Activated B cell treated with CpG ODN at 0.5 μM for 24 hours (primary cell): ENCODE results near the gene SEPTIN12. TPM values are rescaled to one million over a fixed set of nuclear protein-coding genes. Genes with fewer than 3 reads are reported as not detected.
"Not testable (repeated sequence)": the region's sequence is repeated elsewhere in the genome, so short reads cannot be mapped to it uniquely, and the experiment has no call there.

Experiments
- ATAC-seq: fragments of 200-7000 bp; cut with Tn5 transposase; one replicate; pipeline ENCODE4 v1.10.0; 2021; ENCODE audit warnings: low read depth, mild to moderate bottlenecking, moderate library complexity
- CTCF ChIA-PET: fragments of 350-600 bp; sonication (Branson Sonifier 250); formaldehyde crosslinking; loops from one replicate; lab custom pipeline; 2021; ENCODE audit warnings: antibody characterized with exemption; lab: Charles Lee
- POLR2A ChIA-PET: fragments of 350-600 bp; sonication (Branson Sonifier 250); formaldehyde crosslinking; loops from one replicate; lab custom pipeline; 2021; ENCODE audit warnings: antibody characterized with exemption; lab: Charles Lee
- DNase-seq: peaks from one replicate; pipeline ENCODE4 v3.0.0; 2022
- H3K27ac Mint-ChIP-seq: one replicate; pipeline ENCODE4 v1.8.0; 2020; ENCODE audit warnings: mixed read lengths
- H3K27me3 Mint-ChIP-seq: one replicate; pipeline ENCODE4 v1.8.0; 2021; ENCODE audit warnings: mixed read lengths
- H3K36me3 Mint-ChIP-seq: one replicate; pipeline ENCODE4 v1.8.0; 2021; ENCODE audit warnings: low read depth, mixed read lengths
- H3K4me1 Mint-ChIP-seq: one replicate; pipeline ENCODE4 v1.8.0; 2021; ENCODE audit warnings: mixed read lengths
- H3K4me3 Mint-ChIP-seq: one replicate; pipeline ENCODE4 v1.8.0; 2020; ENCODE audit warnings: mild to moderate bottlenecking, mixed read lengths
- H3K9me3 Mint-ChIP-seq: one replicate; pipeline ENCODE4 v1.8.0; 2020; ENCODE audit warnings: mixed read lengths
- intact Hi-C: fragments of 100-400 bp; cut with micrococcal nuclease; formaldehyde crosslinking; loops from one replicate; pipeline ENCODE4 v1.15.1; 2024
- total RNA-seq: library from RNA; stranded (reverse); gene quantifications from 2 replicates; pipeline ENCODE4 v1.2.3, GENCODE V29; 2022
- TF ChIP-seq, protein P1 (sequence below): fragments of 200-600 bp; IDR thresholded peaks from one replicate; pipeline ENCODE4 v1.8.0; 2022; ENCODE audit warnings: antibody characterized with exemption, mild to moderate bottlenecking

SEPTIN12 gene
- total RNA-seq, 1 donor from 2014 or later: not detected

DNA sequence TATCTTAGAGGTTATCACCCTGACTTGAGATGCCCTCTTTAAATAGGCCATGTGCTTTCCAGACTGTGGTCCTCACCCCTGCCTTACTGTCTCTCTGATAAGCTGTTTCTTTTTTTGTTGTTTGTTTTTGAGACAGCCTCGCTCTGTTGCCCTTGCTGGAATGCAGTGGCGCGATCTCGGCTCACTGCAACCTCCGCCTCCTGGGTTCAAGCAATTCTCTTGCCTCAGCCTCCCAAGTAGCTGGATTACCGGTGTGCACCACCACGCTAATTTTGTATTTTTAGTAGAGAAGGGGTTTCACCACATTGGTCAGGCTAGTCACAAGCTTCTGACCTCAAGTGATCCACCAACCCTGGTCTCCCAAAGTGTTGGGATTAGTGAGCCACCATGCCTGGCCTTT is 765 bp upstream of the SEPTIN12 start:
- CTCF ChIA-PET: no interaction called here
- POLR2A ChIA-PET: no interaction called here
- H3K36me3 Mint-ChIP-seq: no peaks in the 10 kb centered on the region

DNA sequence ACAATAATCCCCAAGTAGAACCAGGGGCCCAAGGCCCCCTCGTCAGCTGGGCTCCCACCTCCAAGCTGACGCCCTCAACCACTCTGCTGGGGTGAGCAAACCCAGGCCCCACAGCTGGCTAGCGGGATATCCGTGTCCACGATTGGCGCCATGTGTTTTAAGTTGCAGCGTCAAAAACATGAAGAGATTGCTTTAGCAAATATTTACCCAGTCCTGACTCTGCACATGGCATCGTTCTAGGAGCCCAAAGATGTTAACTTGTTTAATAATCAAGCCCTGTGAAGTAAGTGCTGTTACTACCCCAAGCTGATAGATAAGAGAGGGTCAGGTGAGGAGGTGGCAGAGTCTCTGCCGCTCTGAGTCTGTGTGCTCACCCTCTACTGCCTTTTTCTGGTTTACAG is 344 bp upstream of the SEPTIN12 start:
- ATAC-seq (no peak), DNase-seq (no peak)
- ChIA-PET CTCF (no interaction called here), POLR2A (interaction anchor here (0.6 kb wide), 1 partner anchor 1185 kb away, joined by 5 read pairs; no protein-coding TSS in a partner anchor)
- no peaks in the 10 kb centered on the region for H3K4me1 Mint-ChIP-seq
- peaks cover 3% of the 10 kb centered on the region for H3K27me3 Mint-ChIP-seq
- H3K27ac Mint-ChIP-seq: no peak overlapping the region
- intact Hi-C loops: no loop called here
- no peak overlapping the region for H3K4me3 Mint-ChIP-seq
- TF ChIP-seq, protein P1, sequence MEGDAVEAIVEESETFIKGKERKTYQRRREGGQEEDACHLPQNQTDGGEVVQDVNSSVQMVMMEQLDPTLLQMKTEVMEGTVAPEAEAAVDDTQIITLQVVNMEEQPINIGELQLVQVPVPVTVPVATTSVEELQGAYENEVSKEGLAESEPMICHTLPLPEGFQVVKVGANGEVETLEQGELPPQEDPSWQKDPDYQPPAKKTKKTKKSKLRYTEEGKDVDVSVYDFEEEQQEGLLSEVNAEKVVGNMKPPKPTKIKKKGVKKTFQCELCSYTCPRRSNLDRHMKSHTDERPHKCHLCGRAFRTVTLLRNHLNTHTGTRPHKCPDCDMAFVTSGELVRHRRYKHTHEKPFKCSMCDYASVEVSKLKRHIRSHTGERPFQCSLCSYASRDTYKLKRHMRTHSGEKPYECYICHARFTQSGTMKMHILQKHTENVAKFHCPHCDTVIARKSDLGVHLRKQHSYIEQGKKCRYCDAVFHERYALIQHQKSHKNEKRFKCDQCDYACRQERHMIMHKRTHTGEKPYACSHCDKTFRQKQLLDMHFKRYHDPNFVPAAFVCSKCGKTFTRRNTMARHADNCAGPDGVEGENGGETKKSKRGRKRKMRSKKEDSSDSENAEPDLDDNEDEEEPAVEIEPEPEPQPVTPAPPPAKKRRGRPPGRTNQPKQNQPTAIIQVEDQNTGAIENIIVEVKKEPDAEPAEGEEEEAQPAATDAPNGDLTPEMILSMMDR: no peak
- no peaks in the 10 kb centered on the region for H3K36me3 Mint-ChIP-seq
- no peaks in the 10 kb centered on the region for H3K9me3 Mint-ChIP-seq

More for the DNA sequence above, 765 bp upstream of the SEPTIN12 start:
- ATAC-seq: no peak
- no peaks in the 10 kb centered on the region for H3K9me3 Mint-ChIP-seq
- no peak for DNase-seq
- H3K27ac Mint-ChIP-seq: no peak overlapping the region
- intact Hi-C loops: no loop called here
- TF ChIP-seq, protein P1: no peak
- peaks cover 3% of the 10 kb centered on the region for H3K27me3 Mint-ChIP-seq
- no peaks in the 10 kb centered on the region for H3K4me1 Mint-ChIP-seq
- no peak overlapping the region for H3K4me3 Mint-ChIP-seq

DNA sequence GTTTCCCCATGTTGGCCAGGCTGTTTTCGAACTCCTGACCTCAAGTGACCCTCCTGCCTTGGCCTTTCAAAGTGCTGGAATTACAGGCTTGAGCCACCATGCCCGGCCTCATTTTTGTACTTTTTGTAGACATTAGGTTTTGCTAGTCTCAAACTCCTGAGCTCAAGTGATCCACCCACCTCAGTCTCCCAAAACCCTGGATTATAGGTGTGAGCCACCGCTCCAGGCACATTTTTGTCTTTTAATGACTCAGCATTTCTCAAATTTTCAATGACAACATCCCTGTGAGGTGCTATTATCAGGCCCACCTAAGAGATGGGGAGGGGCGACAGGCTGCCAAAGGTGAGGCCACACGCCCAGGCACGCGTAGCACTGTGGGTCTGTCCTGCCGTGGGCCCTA is 1.1 kb downstream of the SEPTIN12 start:
- TF ChIP-seq, protein P1: no peak
- POLR2A ChIA-PET: interaction anchor here (0.6 kb wide), 2 partner anchors 115 to 119 kb away, joined by 3 to 4 read pairs; no protein-coding TSS in a partner anchor
- DNase-seq (no peak), ATAC-seq (no peak)
- H3K4me1 Mint-ChIP-seq: no peaks in the 10 kb centered on the region
- intact Hi-C loops: no loop called here
- no peaks in the 10 kb centered on the region for H3K36me3 Mint-ChIP-seq
- no peaks in the 10 kb centered on the region for H3K9me3 Mint-ChIP-seq
- CTCF ChIA-PET: no interaction called here
- H3K27ac Mint-ChIP-seq: no peak overlapping the region
- H3K4me3 Mint-ChIP-seq: no peak overlapping the region
- H3K27me3 Mint-ChIP-seq: peaks cover 3% of the 10 kb centered on the region

DNA sequence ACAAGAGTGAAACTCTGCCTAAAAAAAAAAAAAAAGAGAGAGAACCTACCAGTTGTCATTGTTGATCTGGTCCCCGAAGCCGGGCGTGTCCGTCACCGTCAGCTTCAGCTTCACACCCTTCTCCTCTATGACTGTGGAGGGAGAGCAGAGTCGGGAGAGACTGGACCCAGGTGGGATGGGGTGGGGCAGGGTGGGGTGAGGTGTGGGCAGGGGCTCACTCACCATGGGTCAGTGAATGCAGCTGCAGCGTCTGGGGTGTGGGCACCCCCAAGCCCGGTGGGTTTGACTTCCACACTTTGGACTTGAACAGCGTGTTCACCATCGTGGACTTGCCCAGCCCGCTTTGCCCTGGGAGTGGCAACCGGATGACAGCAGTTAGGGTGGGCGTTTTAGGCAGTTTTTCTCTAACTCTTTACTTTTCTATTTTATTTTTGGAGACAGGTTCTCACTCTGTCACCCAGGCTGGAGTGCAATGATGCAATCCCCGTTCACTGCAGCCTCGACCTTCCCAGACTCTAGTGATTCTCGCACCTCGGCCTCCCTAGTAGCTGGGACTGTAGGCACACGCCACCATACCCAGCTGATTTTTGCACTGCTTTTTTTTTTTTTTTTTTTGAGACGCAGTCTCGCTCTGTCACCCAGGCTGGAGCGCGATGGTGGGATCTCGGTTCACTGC is 2.2 kb downstream of the SEPTIN12 start:
- intact Hi-C loops: no loop called here
- ChIA-PET CTCF (no interaction called here), POLR2A (no interaction called here)
- H3K36me3 Mint-ChIP-seq: no peaks in the 10 kb centered on the region
- H3K27me3 Mint-ChIP-seq: peaks cover 3% of the 10 kb centered on the region
- DNase-seq (no peak), ATAC-seq (no peak)
- H3K4me3 Mint-ChIP-seq: no peak overlapping the region
- H3K9me3 Mint-ChIP-seq: no peaks in the 10 kb centered on the region
- TF ChIP-seq, protein P1: no peak
- H3K4me1 Mint-ChIP-seq: no peaks in the 10 kb centered on the region
- H3K27ac Mint-ChIP-seq: no peak overlapping the region

DNA sequence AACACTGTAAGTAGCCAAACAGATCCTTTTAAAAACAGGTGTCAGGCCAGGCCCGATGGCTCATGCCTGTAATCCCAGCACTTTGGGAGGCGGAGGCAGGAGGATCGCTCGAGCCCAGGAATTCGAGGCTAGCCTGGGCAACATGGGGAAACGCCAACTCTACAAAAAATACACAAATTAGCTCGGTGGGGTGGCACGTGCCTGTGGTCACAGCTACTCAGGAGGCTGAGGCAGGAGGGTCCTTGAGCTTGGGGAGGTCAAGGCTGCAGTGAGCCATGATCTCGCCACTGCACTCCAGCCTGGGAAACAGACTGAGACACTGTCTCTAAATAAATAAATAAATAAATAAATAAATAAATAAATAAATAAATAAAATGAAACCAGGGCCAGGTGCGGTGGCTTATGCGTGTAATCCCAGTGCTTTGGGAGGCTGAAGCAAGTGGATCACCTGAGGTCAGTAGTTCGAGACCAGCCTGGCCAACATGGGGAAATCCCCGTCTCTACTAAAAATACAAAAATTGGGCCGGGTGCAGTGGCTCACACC is 3.6 kb downstream of the SEPTIN12 start:
- POLR2A ChIA-PET, CTCF ChIA-PET, H3K4me3 Mint-ChIP-seq, intact Hi-C loops, H3K9me3 Mint-ChIP-seq, H3K36me3 Mint-ChIP-seq, H3K27me3 Mint-ChIP-seq, H3K27ac Mint-ChIP-seq, DNase-seq, H3K4me1 Mint-ChIP-seq, ATAC-seq: not testable (repeated sequence)
